K562 (cell line): ENCODE measurements around the gene OR5H15.

ENCODE experiments used
- CTCF ChIP-seq, 3 experiments: IDR thresholded peaks in 2 of 3; conservative IDR thresholded peaks in 1 of 3; 2 replicates each; pipeline ENCODE4 v1.5.1; 2011 to 2012; ENCODE audit warnings: low read length in 3 of 3, mild to moderate bottlenecking in 3 of 3, control low read depth in 2 of 3, improper control_type of control experiment in 1 of 3, inconsistent platforms in 1 of 3, low read depth in 1 of 3, mixed read lengths in 1 of 3, moderate library complexity in 1 of 3; ENCODE audit not compliant: insufficient read depth in 2 of 3
- HBP1 ChIP-seq: fragments of 450-650 bp; formaldehyde crosslinking; IDR thresholded peaks from 2 replicates; pipeline ENCODE4 v1.4.0; 2022; ENCODE audit warnings: missing genetic modification characterization
- NFYB ChIP-seq: IDR thresholded peaks from 2 replicates; pipeline ENCODE4 v1.6.1; 2011; ENCODE audit warnings: mild to moderate bottlenecking, moderate library complexity; ENCODE audit not compliant: insufficient read length; ENCODE audit errors: extremely low read depth
- SPI1 ChIP-seq: IDR thresholded peaks from 2 replicates; pipeline ENCODE4 v1.6.1; 2011; ENCODE audit warnings: low read depth, low read length, control low read depth, borderline replicate concordance
- ZNF217 ChIP-seq: sonication (generic); formaldehyde crosslinking; IDR thresholded peaks from 2 replicates; pipeline ENCODE4 v1.8.0; 2022; ENCODE audit warnings: mild to moderate bottlenecking, missing genetic modification reagents
- ZNF253 ChIP-seq: fragments of 250-450 bp; sonication (Bioruptor Pico); conservative IDR thresholded peaks from 2 replicates; pipeline ENCODE4 v1.6.1; 2021; ENCODE audit warnings: mild to moderate bottlenecking

GRCh38 chr3:98172621-98173020 is 6.1 kb downstream of the OR5H15 start:
- TF ChIP-seq NFYB, result no peak
- TF ChIP-seq CTCF (IDR thresholded peaks at IDR 0.05 in 2 of 3, conservative IDR thresholded peaks at IDR 0.05 in 1 of 3; ENCODE audit: insufficient read depth in 2 of 3, low read depth in 1 of 3, low read length in 3 of 3), result no peak
- TF ChIP-seq ZNF217 (CRISPR knock-in tag), result no peak
- TF ChIP-seq HBP1 (CRISPR knock-in tag), result no peak
- TF ChIP-seq ZNF253 (CRISPR knock-in tag), result no peak
- no peak for TF ChIP-seq SPI1
